NCI-H1048 (cell line): ENCODE data around the gene TCOF1.

Source experiments
- DNase-seq: peaks from one replicate; lab custom pipeline; 2025; lab: John Stamatoyannopoulos, UW

TCOF1 gene

GRCh38 chr5:150357326-150358260 is at the start of gene TCOF1:
Gene TCOF1, plus strand, starts transcription at chr5:150357697. Its CDS starts 50 bp downstream, at chr5:150357747.
- DNase-seq: peak; percentile 92

- no peak for DNase-seq
Measured at GRCh38 chr5:150309101-150309885, 48.2 kb upstream of the TCOF1 start.

GRCh38 chr5:150309886-150310239 is 47.6 kb upstream of the TCOF1 start:
- no peak for DNase-seq

GRCh38 chr5:150310246-150310645 is 47.3 kb upstream of the TCOF1 start:
- no peak for DNase-seq

- DNase-seq: no peak
Measured at GRCh38 chr5:150311015-150311692, 46.3 kb upstream of the TCOF1 start.

- DNase-seq: no peak
Measured at GRCh38 chr5:150312518-150312917, 45.0 kb upstream of the TCOF1 start.

GRCh38 chr5:150313501-150313900 is 44.0 kb upstream of the TCOF1 start:
- no peak for DNase-seq

GRCh38 chr5:150313921-150314716 is 43.4 kb upstream of the TCOF1 start:
- no peak for DNase-seq

- no peak for DNase-seq
Measured at GRCh38 chr5:150315245-150315644, 42.3 kb upstream of the TCOF1 start.

- no peak for DNase-seq
Measured at GRCh38 chr5:150316320-150316719, 41.2 kb upstream of the TCOF1 start.

- DNase-seq: no peak
Measured at GRCh38 chr5:150317048-150318003, 40.2 kb upstream of the TCOF1 start.

GRCh38 chr5:150318613-150319483 is 38.6 kb upstream of the TCOF1 start:
- DNase-seq: no peak

- DNase-seq: no peak
Measured at GRCh38 chr5:150319484-150319790, 38.1 kb upstream of the TCOF1 start.

GRCh38 chr5:150320044-150320613 is 37.4 kb upstream of the TCOF1 start:
- no peak for DNase-seq

- no peak for DNase-seq
Measured at GRCh38 chr5:150321211-150321610, 36.3 kb upstream of the TCOF1 start.

GRCh38 chr5:150321784-150322183 is 35.7 kb upstream of the TCOF1 start:
- no peak for DNase-seq

- DNase-seq: no peak
Measured at GRCh38 chr5:150322202-150322601, 35.3 kb upstream of the TCOF1 start.

- DNase-seq: no peak
Measured at GRCh38 chr5:150323092-150323491, 34.4 kb upstream of the TCOF1 start.

GRCh38 chr5:150323819-150324218 is 33.7 kb upstream of the TCOF1 start:
- DNase-seq: no peak
